Fibroblast of pulmonary artery (primary cell): Measurements from ENCODE around the gene TLE4.
A peak's percentile ranks its signal among the peaks of the same experiment; 100 is the strongest.

Experiments used
- DNase-seq: peaks from one replicate; pipeline ENCODE4 v3.0.0-alpha.2; 2010; ENCODE audit warnings: low read depth
- H3K4me3 ChIP-seq: replicated peaks from 2 replicates; pipeline ENCODE4 v1.5.1; 2011; ENCODE audit warnings: low read depth, mild to moderate bottlenecking, control low read depth, low read length, moderate library complexity
- CTCF ChIP-seq: IDR thresholded peaks from 2 replicates; pipeline ENCODE4 v1.5.1; 2011; ENCODE audit warnings: mild to moderate bottlenecking, control low read depth, low read length, inconsistent platforms; ENCODE audit errors: missing control alignments

The TLE4 gene

GRCh38 chr9:79577969-79578723 lies 6.4 kb downstream of the TLE4 start:
- TF ChIP-seq CTCF = no peak
- DNase-seq = no peak
- H3K4me3 ChIP-seq = no peak overlapping the region

- DNase-seq = no peak
- H3K4me3 ChIP-seq = no peak overlapping the region
- TF ChIP-seq CTCF = no peak
Observed at GRCh38 chr9:79578891-79579290, 7.1 kb downstream of the TLE4 start.

GRCh38 chr9:79579624-79580023 lies 7.9 kb downstream of the TLE4 start:
- no peak for TF ChIP-seq CTCF
- no peak overlapping the region for H3K4me3 ChIP-seq

DNA sequence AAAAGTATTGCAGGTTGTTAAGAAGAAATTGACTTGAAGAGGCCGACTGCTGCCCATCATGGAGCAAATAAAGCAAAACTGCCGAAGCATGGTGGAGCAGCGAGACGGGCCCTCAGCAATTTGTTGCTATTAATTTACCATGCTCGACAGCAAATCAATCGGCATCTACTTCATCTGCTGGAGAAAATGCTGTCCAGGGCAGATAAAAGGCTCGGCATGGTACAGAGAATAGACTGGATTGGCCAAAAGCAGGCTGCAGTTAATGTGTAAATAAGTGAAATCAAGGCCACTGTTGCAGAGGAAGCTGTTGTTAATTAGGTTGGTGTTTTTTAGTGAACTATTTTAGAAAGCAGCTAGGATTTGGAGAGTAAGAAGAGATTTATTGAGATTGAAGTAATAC lies 8.3 kb downstream of the TLE4 start:
- no peak for DNase-seq
- TF ChIP-seq CTCF = no peak
- no peak overlapping the region for H3K4me3 ChIP-seq

More at GRCh38 chr9:79579624-79580023, 7.9 kb downstream of the TLE4 start:
- DNase-seq = no peak

- TF ChIP-seq CTCF = no peak
- DNase-seq = peak; percentile 67
- no peak overlapping the region for H3K4me3 ChIP-seq
Observed at GRCh38 chr9:79581388-79581787, 9.6 kb downstream of the TLE4 start.

DNA sequence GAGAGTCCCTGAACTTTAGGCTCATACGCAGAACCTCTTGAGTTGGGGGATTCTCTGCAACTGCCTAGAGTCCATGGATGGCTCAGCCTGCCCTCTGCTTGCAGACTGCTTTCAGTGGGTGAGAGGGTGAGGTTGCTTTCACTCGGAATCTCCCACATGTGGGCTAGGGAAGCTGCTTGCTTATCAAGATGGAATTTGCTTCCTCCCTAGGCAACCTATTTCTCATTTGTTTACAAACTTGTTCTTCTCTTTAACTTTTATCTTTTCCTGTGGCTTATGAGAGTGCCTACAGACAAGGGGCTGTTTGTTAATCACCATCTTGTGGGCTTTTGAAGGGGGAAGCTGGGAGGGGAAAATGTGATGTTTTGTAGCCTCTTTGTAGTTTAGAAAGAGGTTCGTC lies 10.0 kb downstream of the TLE4 start:
- H3K4me3 ChIP-seq = peak overlapping the region; percentile 15
- no peak for TF ChIP-seq CTCF
- peak; percentile 75 for DNase-seq
